ENCODE results near the gene ATP13A2. TPM values are rescaled to one million over a fixed set of nuclear protein-coding genes. Genes with fewer than 3 reads are reported as not detected.

ATP13A2 gene
- total RNA-seq, 4 donors from 2014 or later = 23.8 to 66.5 (median 41.8) TPM

DNA sequence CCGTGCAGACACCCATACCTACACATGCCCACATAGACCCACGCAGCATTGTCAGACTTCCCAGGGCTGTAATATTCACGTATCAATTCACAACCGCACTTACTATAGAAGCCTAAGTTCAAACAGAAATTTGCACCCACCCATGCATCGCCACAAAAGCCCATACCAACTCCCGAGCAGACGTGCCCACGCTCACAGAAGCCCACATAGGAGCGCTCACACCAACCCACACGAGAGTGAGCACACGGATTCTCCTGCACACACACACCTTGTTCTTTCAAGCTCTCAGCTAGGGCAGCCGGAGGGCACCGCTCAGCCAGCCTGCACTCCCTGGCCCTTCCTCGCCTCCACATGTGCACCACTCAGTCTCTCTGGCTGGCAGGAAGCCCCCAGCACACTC is 35.9 kb downstream of the ATP13A2 start:
- intact Hi-C loops (cut with DNase I) = no loop called here
- no peak for DNase-seq
- peaks cover 0 to 8% (median 0%) of the 10 kb centered on the region in 3 donors for H3K36me3 ChIP-seq
- peaks cover 0 to 23% (median 0%) of the 10 kb centered on the region in 4 donors for H3K27me3 ChIP-seq
- no peak overlapping the region for H3K27ac ChIP-seq
- no peaks in the 10 kb centered on the region for H3K9me3 ChIP-seq
- WGBS, 2 donors = 65 to 74% methylated on average over 7 to 13 of the region's 14 CpGs
- TF ChIP-seq, protein P1, sequence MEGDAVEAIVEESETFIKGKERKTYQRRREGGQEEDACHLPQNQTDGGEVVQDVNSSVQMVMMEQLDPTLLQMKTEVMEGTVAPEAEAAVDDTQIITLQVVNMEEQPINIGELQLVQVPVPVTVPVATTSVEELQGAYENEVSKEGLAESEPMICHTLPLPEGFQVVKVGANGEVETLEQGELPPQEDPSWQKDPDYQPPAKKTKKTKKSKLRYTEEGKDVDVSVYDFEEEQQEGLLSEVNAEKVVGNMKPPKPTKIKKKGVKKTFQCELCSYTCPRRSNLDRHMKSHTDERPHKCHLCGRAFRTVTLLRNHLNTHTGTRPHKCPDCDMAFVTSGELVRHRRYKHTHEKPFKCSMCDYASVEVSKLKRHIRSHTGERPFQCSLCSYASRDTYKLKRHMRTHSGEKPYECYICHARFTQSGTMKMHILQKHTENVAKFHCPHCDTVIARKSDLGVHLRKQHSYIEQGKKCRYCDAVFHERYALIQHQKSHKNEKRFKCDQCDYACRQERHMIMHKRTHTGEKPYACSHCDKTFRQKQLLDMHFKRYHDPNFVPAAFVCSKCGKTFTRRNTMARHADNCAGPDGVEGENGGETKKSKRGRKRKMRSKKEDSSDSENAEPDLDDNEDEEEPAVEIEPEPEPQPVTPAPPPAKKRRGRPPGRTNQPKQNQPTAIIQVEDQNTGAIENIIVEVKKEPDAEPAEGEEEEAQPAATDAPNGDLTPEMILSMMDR (IDR thresholded peaks at IDR 0.05) = no peak
- no peak for TF ChIP-seq POLR2A (IDR thresholded peaks at IDR 0.05)
- peaks cover 11 to 57% (median 15%) of the 10 kb centered on the region in 3 donors for H3K4me1 ChIP-seq
- no peak overlapping the region for H3K4me3 ChIP-seq

DNA sequence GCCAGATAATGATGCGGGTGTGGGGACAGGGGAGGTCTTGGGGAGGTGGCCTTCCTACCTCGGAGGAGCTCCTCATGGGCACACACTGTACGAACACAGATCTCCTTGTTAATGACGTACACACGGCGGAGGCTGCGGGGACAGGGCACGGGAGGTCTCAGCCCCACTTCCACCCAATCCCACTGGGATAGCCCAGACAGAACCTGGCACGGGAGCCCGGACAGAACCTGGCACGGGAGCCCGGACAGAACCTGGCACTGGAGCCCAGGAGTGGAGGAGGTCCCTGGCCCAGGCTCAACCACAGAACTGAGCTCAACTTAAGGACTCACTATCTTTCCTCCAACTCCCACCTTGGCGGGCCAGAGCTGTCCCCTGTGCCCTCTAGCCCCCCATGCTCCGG is 36.5 kb downstream of the ATP13A2 start:
- Histone ChIP-seq H3K36me3 (peaks cover 0 to 15% (median 5%) of the 10 kb centered on the region in 3 donors), H3K4me1 (peaks cover 8 to 51% (median 11%) of the 10 kb centered on the region in 3 donors), H3K4me3 (no peak overlapping the region), H3K27ac (no peak overlapping the region), H3K27me3 (peaks cover 0 to 17% (median 0%) of the 10 kb centered on the region in 4 donors), H3K9me3 (no peaks in the 10 kb centered on the region)
- WGBS, 2 donors = 62 to 70% methylated on average over 8 to 14 of the region's 14 CpGs
- DNase-seq = no peak
- TF ChIP-seq POLR2A (IDR thresholded peaks at IDR 0.05) = no peak
- intact Hi-C loops (cut with DNase I) = no loop called here

DNA sequence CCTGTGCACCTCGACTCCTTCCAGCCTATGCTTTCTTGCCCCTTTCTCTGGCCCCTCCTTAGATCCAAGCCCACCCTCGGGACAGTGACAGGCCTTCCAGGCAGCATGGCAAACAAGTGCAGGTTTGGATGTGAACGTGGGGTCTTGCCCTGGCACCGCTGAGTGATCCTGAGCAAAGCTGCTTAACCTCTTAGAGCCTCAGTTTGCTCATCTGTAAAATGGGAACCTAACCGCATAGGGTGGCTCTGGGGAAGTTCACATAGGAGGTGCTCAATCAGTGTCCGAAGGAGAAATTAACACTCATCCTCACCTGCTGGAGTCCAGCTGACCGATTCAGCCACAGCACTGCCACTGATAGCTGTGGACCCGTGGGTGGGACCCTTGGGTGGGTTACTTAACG is 38.5 kb downstream of the ATP13A2 start:
- H3K4me1 ChIP-seq = peaks cover 0 to 31% (median 3%) of the 10 kb centered on the region in 3 donors
- no peaks in the 10 kb centered on the region for H3K27me3 ChIP-seq
- peaks cover 0 to 35% (median 14%) of the 10 kb centered on the region in 3 donors for H3K36me3 ChIP-seq
- intact Hi-C loops (cut with DNase I) = no loop called here
- H3K9me3 ChIP-seq = no peaks in the 10 kb centered on the region
- DNase-seq = no peak
- 87 to 89% methylated on average over 5 to 7 of the region's 9 CpGs for WGBS, 2 donors
- TF ChIP-seq, protein P1 (IDR thresholded peaks at IDR 0.05) = no peak
- no peak for TF ChIP-seq POLR2A (IDR thresholded peaks at IDR 0.05)
- no peak overlapping the region for H3K4me3 ChIP-seq
- no peak overlapping the region for H3K27ac ChIP-seq

DNA sequence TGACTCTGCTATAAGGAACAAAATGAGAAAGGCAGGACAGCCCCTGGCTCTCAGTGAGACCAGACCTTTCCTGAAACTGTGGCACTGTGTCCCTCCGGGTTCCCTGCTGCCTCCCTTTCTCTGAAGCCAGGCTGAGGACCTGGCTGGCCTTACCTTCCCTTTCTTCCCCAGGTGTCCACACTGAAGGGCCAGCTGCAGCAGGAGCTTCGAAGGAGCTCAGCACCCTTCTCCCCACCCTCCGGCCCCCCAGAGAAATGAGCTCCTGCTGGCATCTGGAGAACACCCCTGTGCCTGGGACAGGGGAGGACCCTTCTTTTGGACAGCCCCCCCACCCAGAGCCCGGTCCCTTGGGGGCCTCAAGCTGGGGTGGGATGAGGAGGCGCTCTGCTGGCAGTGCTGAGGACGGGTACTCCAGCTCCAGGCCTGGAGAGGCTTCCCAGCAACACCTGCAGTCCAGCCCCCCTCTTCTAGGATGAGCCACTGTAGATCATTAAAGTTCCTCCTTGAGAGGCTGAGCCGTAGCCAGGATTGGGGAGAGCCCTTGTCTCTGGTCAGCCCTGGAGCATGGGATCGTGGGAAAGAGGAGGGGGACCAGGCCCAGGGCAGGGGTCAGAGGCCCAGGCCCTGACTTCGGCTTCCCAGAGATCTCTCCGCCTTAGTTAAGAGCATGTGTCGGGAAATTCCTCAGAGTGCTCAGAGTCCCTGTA is 39.4 kb downstream of the ATP13A2 start:
- DNase-seq = no peak
- H3K4me1 ChIP-seq = peaks cover 0 to 25% (median 6%) of the 10 kb centered on the region in 3 donors
- TF ChIP-seq, protein P1 (IDR thresholded peaks at IDR 0.05) = no peak
- TF ChIP-seq POLR2A (IDR thresholded peaks at IDR 0.05) = no peak
- no peak overlapping the region for H3K27ac ChIP-seq
- H3K36me3 ChIP-seq = peaks cover 0 to 43% (median 16%) of the 10 kb centered on the region in 3 donors
- H3K9me3 ChIP-seq = no peaks in the 10 kb centered on the region
- H3K27me3 ChIP-seq = no peaks in the 10 kb centered on the region
- no peak overlapping the region for H3K4me3 ChIP-seq
- 84 to 86% methylated on average over 5 to 6 of the region's 11 CpGs for WGBS, 2 donors
- intact Hi-C loops (cut with DNase I) = no loop called here

DNA sequence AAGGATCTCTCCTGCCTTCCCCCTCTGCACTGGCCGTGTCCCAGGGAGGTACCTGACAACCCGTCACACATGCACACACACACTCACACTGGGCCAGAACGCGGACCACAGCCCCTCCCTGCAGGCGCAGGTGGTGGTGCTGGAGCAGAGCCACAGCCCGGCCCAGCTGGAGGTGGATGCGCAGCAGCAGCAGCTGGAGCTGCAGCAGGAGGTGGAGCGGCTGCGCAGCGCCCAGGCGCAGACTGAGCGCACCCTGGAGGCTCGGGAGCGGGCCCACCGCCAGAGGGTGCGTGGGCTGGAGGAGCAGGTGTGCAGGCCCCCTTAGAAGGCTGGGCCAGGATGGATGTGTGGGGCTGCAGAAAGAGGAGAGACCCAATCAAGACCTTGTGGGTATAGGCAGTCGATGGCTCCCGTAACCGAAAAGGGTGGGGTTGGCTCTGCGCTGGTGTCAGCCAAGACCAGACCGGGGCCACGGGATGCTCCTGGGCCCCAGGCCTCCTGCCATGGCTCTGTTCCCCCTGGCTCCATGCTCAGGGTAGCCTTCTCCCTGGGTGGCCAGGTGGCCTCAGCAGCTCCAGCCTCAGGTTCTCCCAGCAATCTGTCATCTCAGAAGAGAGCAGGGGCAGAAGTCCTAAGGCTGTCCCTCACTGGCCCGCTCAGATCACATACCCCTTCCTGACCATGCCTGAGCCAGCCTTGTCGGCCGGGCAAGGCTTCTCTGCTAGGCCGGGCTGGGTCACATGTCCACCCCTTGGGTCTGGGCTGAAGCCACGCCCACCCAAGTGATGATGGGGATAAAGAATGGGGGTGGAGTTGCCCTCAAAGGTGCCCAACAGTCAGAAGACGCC is 40.2 kb downstream of the ATP13A2 start:
- no peak overlapping the region for H3K4me3 ChIP-seq
- no peaks in the 10 kb centered on the region for H3K27me3 ChIP-seq
- no peak overlapping the region for H3K27ac ChIP-seq
- peaks cover 0 to 27% (median 13%) of the 10 kb centered on the region in 3 donors for H3K4me1 ChIP-seq
- TF ChIP-seq, protein P1 (IDR thresholded peaks at IDR 0.05) = no peak
- no peak for TF ChIP-seq POLR2A (IDR thresholded peaks at IDR 0.05)
- H3K9me3 ChIP-seq = no peaks in the 10 kb centered on the region
- peaks cover 0 to 51% (median 16%) of the 10 kb centered on the region in 3 donors for H3K36me3 ChIP-seq
- DNase-seq = no peak
- intact Hi-C loops (cut with DNase I) = no loop called here
- WGBS, 2 donors = 58 to 60% methylated on average over 2 of the region's 28 CpGs
